GM21526 (cell line): ENCODE measurements around the gene AADACL3.
"Not testable (repeated sequence)": the region's sequence is repeated elsewhere in the genome, so short reads cannot be mapped to it uniquely, and the experiment has no call there.

Experiments used
- ATAC-seq: cut with Tn5 transposase; IDR thresholded peaks from one replicate; pipeline ENCODE4 v1.9.1; 2021; ENCODE audit warnings: moderate library complexity; ENCODE audit not compliant: unreplicated experiment, low FRiP score

Gene AADACL3

DNA sequence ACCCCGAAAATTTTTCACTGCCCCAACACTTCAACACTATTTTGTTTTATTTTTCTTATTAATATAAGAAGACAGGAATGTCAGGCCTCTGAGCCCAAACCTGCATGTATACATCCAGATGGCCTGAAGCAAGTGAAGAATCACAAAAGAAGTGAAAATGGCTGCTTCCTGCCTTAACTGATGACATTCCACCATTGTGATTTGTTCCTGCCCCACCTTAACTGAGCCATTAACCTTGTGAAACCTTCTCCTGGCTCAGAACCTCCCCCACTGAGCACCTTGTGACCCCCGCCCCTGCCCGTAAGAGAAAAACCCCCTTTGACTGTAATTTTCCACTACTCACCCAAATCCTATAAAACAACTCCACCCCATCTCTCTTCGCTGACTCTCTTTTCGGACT is 2.3 kb upstream of the AADACL3 start:
- ATAC-seq: not testable (repeated sequence)

DNA sequence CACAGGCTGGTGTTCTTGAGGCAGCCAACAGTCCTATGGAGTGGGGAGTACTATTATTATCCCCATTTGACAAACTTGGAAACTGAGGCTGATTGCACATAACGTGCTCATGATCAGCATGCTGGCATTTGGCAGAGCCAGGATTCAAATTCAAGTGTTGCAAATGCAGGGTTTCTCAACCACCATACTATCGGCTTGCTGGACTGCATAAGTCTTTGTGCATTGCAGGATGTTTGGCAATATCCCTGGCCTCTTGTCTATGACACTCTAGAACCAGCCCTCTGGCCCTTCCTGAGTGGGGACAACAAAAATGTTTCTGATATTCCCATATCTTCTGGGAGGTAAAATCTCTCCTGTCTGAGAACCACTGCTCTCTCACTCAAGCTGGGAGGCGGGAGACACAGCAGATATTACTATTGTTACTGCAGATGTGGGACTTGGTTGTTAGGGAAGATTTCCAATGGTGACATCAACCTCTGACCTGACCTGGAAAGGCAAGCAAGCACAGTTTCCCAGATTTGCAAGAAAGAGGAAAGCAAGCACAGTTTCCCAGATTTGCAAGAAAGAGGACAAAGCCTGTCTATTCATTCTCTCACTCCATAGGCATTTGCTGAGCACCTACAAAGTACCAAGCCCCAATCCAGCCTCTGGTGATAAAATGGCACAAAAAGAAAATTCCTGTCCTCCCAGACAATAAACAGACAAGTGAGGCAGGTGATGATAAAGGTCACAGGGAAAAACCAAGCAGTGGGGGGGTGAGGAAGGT is 1.0 kb upstream of the AADACL3 start:
- ATAC-seq: no peak

DNA sequence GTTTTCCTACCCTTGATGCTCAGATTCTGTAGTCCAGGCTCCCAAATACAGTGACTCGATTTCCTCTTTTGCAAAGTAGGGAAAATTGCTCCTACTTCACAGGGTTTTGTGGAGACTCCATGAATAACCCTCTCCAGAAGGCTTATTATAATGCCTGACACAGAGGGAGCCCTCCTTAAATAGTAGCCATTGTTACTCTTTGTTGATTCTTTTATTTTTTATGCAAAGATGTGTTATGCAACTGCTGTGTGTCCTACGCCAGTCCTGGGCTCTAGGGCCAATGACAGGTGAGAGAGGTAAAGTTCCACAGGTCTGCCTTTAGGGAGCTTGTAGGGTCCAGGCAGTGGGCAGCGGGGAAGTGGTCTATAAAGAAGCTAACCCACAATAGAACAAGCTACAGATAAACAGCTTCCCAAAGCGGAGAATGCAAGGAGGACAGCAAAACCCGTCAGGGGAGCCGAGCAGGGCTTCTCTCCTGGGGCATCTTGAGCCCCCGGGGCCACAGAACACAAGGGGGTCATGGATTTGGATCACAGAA is 1.5 kb downstream of the AADACL3 start:
- ATAC-seq: no peak

DNA sequence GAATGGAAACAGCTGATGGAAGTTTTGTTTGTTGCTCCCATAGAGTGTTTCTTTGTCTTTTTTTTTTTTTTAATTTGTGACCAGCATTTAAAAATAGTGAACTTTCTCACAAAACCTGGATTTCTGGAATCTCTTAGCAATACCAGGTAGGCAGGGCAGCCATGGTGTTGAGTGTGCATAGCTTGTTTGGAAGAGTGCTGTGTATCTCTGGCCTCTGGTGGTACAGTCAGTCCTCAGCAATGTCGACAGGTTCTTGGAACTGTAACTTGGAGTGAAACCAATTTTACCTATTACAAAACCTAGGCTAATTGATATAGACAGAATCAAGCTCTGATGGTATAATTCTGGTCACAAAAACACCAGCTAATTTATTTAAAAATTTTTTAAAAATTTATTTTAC is 6.7 kb downstream of the AADACL3 start:
- ATAC-seq: no peak

DNA sequence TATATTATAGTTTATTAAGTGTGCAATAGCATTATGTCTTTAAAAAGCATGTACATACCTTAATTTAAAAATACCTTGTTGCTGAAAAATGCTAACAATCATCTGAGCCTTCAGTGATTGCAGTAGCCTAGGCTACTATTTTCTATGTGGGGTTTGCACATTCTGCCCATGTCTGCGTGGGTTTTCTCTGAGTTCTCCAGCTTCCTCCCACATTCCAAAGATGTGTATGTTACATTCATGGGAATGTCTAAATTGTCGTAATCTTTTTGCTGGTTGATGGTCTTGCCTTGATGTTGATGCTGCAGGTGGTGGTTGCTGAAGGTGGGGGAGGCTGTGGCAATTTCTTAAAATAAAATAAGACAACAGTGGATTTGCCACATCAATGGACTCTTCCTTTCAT is 12.5 kb downstream of the AADACL3 start:
- ATAC-seq: no peak

DNA sequence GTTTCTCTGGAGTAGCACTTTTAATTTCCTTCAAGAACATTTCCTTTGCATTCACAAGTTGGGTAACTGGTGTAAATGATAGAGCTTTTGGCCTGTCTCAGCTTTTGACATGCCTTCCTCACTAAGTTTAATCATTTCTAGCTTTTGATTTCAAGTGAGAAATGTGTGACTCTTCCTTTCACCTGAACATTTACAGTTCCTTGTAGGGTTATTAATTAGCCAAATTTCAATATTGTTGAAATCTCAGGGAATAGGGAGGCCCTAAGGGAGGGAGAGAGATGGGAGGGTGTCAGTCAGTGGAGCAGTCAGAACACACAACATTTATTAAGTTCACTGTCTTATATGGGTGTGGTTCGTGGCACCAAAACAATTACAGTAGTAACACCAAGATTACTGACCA is 14.2 kb downstream of the AADACL3 start:
- ATAC-seq: no peak

DNA sequence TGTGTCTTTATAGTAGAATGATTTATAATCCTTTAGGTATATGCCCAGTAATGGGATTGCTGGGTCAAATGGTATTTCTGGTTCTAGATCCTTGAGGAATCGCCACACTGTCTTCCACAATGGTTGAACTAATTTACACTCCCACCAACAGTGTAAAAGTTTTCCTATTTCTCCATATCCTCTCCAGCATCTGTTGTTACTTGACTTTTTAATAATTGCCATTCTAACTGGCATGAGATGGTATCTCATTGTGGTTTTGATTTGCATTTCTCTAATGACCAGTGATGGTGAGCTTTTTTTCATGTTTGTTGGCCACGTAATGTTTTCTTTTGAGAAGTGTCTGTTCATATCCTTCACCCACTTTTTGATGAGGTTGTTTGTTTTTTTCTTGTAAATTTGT is 15.2 kb downstream of the AADACL3 start:
- not testable (repeated sequence) for ATAC-seq

DNA sequence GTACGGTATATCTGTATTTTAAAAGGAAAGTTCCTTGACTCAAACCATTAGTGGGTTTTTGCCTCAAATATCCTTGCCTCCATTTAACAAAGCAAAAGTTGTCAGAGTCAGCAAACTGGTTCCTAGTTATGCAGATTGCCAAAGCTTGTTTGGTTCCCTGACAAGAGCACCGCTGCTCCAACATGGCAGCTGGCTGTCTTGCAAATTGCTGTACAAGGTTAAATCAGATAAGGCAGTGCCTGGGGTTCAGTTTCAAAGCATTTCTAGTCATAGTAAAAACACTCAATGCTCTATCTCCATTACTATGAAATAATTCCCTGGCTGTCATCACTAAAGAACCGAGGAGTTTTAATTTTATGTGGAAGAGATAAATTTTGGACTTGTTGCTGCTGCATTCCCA is 18.7 kb downstream of the AADACL3 start:
- ATAC-seq: no peak

DNA sequence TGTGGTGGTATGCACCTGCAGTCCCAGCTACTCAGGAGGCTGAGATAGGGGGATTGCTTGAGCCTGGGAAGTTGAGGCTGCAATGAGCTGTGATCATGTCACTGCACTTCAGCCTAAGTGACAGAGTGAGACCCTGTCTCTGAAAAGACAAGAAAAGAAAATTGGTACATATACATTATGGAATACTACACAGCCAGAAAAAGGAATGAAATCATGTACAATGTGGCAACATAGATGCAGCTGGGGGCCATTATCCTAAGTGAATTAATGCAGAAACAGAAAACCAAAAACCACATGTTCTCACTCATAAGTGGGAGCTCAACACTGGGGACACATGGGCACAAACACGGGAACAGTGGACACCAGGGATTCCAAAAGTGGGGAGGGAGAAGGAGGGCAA is 23.0 kb downstream of the AADACL3 start:
- no peak for ATAC-seq

DNA sequence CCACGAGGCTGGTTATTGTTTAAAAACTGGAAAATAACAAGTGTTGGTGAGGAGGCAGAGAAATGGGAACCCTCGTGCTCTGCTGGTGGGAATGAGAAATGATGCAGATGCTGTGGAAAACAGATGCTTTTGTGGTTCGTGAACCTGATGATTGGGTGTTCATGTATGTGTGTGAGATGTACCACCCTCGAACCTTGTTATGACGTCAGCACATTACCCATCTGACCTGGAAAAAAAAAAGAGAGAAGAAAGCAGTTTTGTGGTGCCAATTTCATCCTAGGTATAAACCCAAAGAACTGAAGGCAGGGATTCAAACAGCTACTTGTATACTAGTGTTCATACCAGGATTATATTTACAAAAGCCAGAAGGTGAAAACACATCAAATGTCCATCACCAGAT is 23.7 kb downstream of the AADACL3 start:
- no peak for ATAC-seq

DNA sequence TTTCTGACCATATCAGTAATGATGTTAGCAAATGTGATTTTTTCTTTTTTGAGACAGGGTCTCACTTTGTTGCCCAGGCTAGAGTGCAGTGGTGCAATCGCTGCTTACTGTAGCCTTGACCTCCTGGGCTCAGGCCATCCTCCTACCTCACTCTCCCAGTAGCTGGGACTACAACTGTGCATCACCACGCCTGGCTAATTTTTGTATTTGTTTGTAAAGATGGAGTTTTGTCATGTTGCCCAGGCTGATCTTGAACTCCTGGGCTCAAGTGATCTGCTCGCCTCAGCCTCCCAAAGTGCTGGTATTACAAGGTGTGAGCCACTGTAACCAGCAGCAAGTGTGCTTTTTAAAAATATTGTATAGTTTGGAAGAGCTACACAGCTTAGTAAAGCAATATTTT is 26.0 kb downstream of the AADACL3 start:
- ATAC-seq: no peak

DNA sequence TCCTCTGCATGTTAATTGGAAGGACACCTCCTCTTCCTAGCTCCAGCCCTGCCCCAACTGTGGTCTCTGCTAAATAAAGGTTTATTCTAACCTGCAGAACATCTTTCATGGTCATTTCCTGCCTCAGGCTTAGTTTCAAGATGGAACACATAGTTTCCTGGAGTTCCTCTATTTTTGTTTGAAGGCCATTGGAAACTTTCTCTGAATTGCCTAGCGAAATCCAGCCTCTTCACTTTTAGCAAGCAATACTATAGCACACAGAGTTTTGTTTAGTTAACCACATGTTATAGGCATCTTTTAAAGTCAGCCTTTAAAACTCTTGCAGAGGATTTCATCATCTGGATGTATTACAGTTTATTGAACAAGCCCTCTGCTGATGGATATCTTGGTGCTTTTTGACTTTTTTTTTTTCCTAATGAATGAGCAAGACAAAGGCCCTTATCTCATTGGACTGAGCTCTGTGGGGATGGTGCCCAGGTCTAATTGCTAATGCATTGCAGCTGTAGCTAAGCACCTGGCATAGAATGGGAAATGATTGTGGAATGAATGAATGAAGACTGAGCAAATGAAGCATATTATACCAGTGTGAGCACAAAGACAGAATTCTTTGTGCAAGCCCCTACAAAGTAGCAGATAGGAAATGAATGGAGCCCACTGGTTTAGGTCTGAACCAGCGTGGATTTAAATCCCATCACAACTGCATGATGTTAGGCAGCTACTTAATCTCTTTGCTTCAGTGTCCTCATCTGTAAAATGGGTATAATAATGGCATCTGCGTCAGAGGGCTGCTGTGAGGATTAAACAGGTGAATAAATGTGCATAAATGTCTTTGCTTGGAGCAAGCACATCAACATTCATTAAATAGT is 29.4 kb downstream of the AADACL3 start:
- ATAC-seq: no peak

DNA sequence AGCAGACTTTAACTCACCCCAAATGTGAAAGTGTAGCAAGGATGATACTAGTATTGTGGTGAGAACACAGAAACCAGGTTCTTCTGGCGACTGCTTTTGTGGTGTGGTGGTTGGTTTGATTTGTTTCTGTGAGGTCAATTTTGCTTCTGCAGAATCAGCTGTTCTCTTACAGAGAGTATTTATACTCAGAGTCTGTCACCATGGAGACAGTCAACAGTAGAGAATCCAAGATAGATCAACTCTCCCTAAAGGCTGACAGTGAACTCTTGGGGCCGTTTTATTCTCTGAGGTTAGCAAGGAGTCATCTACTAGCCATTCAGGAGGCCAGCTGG is 30.0 kb downstream of the AADACL3 start, which contains the start of gene CFAP107:
Gene CFAP107 (plus strand): TSS at position 209 of the 332 bp plus-strand sequence. CDS start 231 bp downstream, outside the sequence.
- ATAC-seq: no peak

DNA sequence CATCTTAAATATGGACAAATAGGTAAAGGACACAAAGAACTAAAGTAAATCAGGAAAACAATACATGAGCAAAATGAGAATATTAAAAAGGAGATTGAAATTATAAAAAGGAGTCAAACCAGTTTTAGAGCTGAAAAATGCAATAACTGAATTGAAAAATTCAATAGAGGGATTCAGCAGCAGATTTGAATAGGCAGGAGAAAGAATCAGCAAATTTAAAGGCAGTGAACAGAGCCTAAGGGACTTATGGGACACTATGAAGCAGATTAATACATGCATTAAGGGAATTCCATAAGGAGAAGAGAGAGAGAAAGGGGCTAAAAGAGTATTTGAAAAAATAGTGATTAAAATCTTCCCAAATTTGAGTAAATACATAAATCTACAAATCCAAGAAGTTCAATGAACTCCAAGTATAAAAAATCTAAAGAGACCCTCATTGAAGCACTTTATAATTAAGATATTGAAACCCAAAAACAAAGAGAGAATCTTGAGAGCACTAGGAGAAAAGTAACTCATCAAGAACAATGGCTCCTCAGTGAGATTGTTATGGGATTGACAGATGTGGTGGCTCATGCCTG is 33.0 kb downstream of the AADACL3 start:
- ATAC-seq: no peak

DNA sequence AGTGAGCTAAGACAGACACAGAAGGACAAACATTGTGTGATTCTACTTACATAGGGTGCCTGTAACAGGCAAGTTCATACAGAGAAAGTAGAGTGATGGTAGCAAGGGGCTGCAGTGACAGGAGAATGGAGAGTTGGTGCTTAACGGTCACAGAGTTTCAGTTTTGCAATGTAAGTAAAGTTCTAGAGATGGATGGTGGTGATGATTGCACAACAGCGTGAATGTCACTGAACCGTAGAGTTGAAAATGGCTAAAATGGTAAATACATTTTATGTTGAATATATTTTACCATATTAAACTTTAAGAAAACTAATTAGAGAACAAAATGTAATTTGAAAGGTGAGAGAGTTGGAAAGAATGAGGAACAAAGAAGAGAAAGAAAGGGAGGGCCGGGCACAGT is 38.8 kb downstream of the AADACL3 start:
- ATAC-seq: no peak

DNA sequence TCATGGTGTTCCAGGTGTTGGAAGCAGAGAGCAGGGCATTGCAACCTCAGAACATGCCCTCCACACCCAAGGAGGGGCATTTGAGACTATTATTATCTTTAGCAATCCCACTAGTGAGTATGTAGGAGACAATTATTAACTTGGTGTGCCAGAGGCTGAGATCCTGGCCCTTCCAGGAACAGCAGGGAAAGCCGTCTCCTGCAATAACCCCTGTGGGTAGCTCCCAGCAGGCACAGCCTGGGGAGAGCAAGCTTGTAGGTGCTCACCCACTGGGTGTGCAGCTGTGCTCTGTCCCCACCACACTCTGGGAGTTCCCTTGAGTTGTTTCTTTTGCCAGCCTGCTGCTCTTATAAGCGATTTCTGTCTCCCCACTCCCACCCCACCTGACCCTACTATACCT is 40.4 kb downstream of the AADACL3 start:
- ATAC-seq: no peak

DNA sequence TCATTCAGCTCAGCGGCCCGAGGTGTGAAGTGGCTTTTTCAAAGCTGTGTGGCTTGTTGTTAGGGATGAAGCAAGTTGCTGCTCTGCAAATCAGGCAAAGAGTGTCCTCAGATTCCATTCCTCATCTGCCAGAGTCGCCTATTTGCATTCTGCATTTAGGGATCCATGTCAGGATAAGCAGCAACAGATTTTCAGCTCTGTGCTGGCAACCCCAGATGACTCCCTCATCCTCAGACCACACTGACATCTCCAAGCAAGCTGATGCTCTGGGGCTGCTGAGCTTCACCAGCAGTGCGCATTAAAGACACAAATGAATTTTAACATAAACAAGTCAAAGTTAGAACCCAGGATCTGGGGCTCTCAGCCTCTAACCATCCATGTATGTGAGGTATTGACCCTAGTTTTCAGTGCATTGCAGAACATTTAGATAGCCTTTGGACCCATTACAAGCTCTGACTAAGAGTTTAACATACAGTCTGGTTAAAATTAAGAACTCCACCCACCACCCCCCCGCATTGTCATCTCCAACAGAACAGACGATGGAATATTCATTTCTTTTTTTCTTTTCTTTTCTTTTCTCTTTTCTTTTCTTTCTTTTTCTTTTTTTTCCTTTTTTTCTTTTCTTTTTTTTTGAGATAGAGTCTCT is 41.0 kb downstream of the AADACL3 start:
- ATAC-seq: no peak

DNA sequence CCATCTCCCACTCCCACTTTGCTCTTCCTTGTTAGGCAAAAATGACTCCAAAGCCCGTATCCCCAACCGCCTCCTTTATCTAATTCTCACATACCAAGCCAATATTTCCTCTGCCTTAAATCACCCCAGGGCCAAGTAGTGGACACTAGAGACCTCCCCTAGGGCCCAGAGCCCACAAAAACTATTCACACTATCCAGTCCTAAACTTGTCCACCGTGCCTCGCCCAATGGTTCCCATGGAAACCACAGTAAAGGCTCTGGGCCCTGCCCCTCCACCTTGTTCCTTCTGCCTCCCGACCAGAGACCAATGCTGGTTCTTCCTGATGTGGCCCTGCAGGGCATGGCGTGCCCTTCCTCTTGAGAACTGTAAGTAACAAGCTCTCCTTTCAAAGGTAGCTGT is 41.9 kb downstream of the AADACL3 start:
- ATAC-seq: no peak

DNA sequence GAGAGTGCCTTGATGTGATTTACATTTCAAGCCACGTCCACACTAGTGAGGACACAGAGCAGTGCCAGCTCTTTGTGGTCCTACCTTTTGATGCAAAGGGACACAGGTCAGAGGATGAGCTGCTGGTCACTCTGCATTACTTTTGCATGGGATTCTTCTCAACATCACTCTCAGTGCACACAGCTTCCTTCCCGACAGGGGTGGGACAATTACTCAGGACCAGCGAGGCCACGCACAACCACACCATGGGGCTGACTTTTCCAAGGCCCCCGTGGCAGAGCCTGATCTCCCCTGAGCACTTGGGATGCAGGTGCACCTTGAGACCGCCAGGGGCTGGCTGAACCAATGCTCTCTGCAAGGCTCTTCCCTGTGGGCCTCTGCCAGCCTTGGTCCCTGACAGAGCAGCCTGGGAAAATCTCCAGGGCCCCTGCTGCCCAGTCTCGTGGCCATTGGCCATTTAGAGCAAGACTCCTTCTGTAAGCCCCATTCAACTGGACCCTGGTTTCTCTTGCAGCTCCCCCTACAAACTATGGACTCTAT is 44.4 kb downstream of the AADACL3 start:
- no peak for ATAC-seq

DNA sequence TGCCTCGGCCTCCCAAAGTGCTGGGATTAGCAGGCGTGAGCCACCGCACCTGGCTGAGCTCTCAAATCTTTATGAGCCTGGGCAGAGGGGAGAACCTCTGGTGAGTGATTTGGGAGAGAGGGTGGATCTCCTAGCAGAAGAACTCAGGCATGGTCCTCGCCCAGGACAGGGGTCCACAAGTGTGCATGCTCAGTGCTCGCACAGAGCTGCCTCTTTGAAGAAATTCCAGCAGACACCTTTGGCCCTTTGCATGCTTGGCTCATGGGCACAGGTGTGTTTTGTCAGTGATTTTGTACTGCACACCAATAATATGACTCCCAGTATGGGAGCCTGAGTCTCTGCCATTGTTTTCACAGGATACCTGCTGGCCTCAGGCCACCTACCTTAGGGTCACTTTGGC is 45.9 kb downstream of the AADACL3 start:
- no peak for ATAC-seq

DNA sequence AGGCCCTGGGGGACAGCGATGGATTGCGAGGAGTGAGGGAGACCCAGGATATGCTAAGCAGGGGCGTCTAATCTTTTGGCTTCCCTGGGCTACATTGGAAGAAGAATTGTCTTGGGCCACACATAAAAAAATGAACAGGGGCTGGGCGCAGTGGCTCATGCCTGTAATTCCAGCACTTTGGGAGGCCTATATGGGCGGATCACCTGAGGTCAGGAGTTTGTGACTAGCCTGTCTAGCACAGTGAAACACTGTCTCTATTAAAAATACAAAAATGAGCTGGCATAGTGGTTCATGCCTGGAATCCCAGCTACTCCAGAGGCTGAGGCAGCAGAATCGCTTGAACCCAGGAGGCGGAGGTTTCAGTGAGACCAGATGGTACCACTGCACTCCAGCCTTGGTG is 46.9 kb downstream of the AADACL3 start:
- no peak for ATAC-seq
